ENCODE results near the gene ARID5B.

The ARID5B gene

DNA sequence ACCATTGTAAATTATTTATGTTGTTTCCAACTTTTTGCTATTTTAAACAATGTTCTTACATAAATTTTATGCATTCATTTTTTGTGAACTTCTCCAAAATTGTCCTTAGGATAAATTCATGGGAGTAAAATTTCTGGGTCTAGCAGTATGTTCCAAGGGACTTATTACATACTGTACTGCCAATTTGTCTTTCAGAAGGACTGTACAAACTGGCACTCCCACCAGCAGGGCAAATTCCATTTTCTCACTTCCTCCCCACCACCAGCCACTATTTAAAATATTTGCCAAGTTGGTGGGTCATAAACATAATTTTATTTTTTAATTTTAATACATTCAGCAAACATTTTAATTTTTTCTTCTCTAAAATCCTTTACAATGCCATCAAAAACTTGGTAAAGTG, 13.7 kb upstream of the ARID5B start:
- FAIRE-seq (no peak), DNase-seq (ENCODE audit: insufficient read length, low spot score) (no peak)

DNA sequence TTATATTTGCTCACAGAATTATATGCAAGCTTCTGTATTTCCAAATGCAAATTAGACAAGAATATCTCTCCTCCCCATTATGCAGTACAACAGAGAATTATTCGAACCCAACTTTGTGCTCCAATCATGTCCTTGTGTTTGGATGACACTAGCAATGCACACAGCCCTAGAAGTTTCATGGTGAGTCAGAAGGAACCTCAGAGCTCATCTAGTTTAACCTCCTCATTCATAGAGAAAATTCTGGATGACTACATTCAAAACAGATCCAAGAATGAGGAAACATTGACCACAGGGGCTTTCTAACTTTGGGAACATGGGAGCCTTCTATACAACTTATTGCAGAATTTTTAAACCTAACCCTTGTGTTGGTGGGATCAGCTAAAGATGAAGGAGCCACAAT, 12.8 kb upstream of the ARID5B start:
- DNase-seq (ENCODE audit: insufficient read length, low spot score) (no peak), FAIRE-seq (no peak)

DNA sequence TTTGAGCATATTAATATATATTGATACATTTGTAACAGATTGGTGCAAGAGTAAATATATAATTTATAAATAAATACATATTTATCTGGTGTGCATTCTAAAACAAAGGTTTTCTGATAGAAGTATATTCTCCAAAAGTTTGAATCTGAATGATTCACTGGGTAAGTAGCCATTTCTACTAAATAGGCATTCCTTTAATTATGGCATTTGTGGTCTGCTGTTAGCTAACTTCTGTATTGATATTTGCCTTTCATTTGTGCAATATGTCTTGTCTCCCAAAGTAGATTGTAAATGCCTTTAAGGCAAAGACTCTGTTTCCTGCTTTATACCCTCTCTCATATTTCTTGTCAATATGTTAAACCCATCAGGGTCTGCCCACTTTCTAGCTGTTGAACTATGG, 11.1 kb upstream of the ARID5B start:
- FAIRE-seq: no peak
- DNase-seq (ENCODE audit: insufficient read length, low spot score): no peak

DNA sequence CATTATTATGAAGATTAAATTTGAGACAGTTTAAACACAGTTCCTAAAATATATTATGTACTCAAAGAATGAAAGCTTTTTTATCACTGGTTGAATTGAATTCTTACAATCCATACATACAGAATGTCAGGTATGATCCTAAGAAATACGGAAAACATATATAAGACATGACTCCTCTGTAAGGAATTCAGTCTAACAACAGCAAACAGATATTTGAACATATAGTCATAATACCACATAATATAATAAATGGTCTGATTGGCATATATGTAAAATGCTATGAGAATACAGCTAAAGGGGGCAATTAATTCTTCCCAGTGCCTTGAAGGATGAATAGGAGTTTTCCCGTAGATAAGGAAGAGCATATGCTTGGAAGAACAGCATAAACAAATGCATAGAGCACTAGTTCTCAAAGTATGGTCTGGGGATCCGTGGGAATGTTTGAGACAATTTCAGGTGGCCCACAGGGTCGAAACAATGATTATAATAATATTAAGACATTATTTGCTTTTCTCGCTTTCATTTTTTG, 10.6 kb upstream of the ARID5B start:
- no peak for FAIRE-seq
- no peak for DNase-seq (ENCODE audit: insufficient read length, low spot score)

DNA sequence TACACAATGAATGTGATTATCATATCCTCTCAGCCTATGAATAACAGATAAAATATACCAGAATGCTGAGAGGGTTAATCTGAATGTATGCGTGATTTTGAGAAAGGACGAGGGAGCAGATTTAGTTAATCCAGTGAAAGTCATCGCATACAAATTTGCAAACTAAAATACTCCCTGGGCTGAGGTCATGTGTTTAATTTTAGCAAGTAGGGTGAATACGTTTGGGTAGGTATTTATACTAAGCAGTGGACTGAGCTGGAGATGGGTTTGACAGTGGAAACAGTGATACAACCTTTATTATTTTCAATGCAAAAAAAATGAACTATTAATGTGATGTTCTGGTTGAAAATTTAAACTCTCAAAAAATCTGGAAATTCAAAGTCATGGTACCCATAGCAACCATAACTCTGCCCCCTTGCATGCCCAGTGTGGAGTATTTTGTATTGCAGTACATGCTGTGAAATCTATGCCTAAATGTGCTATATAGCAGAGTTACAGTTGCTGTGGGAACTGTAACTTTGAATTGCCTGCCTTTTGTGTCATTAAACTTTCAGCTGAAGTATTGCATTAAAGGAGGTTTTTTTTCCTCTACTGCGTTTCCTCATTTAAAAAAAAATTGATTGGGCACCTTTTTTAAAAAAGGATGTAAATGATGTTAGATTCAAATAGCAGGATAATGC, 9.5 kb upstream of the ARID5B start:
- FAIRE-seq (no peak), DNase-seq (ENCODE audit: insufficient read length, low spot score) (no peak)

DNA sequence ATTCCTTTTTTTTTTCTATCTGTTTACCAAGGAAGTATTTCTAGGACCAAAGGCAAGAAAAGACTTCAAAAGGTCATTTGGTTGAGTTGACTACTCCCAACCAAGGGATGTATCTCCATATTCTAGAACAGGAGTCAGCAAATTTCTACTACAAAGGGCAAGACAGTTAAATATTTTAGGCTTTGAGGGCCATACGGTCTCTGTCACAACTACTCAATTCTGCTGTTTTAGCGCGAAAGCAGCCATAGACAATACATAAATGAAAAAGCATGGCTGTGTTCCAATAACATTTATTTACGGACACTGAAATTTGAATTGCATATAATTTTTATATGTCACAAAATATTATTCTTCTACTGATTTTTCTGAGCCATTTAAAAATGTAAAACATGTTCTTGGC, 8.5 kb upstream of the ARID5B start:
- DNase-seq (ENCODE audit: insufficient read length, low spot score) (no peak), FAIRE-seq (no peak)

DNA sequence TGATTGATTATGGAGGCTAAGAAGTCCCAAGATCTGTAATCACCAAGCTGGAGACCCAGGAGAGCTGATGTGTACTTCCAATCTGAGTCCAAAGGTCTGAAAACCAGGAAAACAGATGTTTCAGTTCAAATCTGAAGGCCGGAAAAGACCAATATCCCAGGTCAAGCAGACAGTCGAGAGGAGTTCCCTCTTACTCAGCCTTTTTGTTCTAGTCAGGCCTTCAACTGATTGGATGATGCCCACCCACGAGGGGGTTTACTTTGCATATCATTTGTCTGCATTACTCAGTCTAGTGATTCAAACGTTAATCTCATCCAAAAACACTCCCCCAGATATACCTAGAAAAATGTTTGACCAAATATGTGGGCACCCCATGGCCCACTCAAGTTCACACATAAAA, 7.4 kb upstream of the ARID5B start:
- FAIRE-seq (no peak), DNase-seq (ENCODE audit: insufficient read length, low spot score) (no peak)

DNA sequence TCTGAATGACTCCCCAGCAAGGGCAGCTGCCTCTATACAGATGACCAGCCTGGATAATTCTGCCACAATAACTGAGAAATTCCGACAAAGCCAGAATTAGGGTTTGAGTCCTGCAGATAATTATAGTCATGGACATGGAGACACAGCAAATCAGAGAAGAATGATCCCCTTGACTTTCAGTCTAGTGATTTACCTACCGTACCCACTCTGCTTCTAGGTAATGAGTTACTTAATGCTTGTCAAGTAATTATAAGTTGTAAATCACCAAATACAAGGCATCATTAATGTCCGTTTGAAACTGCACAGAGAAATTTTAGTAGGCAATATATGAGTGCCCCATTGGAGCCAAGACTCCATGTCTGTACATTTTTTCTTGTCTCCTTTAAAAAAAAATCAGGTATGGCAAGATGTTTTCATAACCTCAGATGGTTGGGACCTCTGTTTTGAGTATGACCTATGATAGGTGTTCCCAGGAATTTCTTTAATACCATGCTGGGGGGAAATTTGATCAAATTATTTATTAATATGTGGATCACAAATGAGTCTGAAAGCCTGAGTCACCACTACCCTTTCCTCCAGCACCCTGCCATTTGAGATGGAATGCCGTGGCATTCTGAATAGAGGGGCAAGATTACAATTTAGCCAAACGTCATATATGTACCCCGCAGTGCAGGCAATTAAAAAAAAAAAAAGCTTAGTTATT, 5.5 kb upstream of the ARID5B start:
- no peak for DNase-seq (ENCODE audit: insufficient read length, low spot score)
- FAIRE-seq: no peak

DNA sequence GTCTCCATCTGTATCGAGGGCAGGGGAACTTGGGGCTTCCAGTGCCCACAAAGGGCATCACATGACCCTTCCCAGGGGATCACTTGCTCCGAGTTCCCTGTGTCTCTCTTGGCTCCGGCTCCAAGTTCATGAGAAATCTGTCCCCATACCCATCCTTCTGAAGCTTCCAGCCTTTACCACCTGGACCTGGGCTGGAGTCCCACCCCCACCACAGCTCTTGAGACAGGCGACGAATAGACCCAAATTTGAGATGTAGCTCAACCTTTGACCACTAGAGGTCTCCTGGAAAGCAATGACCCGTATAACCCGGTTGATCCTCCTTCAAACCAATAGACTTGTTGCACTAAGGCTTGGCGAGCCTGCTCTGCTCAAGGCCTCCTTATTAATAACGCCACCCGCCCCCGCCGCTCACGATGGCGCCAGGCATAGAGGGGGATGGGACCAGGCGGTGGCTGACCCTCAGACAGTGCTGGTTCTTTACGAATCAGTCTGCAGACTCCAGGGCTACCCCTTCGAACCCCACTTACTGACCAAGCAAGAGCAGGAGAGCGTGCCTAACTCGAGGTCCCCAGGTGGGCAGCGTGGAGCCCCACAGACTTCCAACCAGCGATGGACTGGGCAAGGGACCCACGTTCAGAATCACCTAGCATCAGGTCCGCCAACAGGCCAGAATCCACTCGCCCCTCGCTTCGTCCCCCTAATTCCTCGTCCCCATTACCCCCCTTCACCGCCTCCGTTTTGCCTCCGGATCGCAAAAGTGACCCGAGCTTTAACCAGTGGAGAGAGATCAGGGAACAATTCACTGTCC, 4.4 kb upstream of the ARID5B start:
- peak; percentile 51 for DNase-seq (ENCODE audit: insufficient read length, low spot score)
- no peak for FAIRE-seq

DNA sequence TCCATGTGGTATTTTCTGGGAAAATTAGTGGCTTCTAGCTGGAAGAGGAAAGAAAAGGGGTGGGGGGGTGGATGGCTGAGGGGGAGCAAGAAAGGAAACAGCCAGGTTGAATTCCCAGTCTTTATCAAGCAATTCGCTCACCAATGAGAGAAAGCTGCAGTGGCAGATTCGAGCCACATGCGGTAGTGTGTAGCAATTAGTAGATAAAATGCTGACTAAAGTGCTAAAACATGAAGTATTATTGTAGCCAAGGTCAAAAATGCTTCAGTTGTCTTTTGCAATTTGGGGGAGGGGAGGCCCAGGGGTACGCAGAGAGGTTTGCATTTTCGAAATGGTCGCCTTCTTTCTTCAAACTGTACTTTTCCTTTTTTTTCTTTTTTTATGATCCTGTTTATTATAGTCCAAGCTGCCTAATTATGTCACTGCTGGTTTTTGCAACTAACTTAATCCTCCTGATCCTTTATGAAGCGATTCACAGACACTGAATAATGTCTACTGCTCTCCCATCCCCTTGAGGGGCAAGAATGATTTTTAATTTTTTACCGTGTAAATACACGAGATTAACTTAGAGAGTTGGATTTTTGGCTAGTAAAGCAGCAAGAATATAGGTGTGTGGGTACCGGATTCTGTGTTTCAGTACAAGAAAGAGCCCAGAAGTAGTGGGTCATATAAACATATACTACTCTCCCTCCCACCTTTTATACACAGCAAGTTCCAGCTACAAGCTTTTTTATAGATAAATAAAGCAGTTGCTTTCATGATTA, 3.6 kb upstream of the ARID5B start:
- DNase-seq (ENCODE audit: insufficient read length, low spot score): no peak
- FAIRE-seq: no peak

DNA sequence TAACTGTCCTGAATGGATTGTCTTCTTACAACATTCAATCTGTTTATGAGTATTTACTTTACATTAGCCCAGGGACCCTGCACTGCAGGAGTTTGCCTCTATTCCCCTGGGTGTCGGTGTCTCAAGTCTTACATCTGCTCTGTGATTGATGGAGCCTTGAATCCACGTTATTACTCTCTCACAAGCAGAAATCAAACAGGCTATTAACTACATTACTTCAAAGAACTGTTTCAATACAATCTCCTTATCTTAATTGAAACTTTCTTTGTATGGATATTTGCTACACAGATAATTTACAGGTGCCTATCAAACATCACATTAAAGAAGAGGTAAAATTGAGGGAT, 3.1 kb upstream of the ARID5B start:
- DNase-seq (ENCODE audit: insufficient read length, low spot score) (no peak), FAIRE-seq (no peak)

DNA sequence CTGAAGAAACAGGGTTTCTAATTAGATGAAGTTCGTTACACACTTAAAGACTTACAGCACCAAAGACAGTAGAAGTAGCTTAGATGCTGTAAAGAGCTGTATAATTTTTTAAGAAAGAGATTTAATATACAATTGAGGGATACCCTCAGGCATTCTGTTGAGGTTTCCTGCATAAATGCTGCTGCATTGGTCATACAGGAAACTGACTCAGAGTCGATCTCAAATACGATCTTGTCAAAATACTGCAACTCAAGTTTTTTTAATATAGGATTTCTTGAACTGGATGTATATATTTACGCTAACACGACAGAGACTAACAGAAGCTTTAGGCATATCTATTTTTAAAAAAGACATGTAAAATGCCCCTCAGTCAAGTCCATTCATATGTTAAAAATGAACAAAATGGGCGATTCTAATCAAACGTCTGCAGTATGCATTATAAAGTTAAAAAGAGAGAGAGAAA, 2.4 kb upstream of the ARID5B start:
- no peak for FAIRE-seq
- peak; percentile 44 for DNase-seq (ENCODE audit: insufficient read length, low spot score)

DNA sequence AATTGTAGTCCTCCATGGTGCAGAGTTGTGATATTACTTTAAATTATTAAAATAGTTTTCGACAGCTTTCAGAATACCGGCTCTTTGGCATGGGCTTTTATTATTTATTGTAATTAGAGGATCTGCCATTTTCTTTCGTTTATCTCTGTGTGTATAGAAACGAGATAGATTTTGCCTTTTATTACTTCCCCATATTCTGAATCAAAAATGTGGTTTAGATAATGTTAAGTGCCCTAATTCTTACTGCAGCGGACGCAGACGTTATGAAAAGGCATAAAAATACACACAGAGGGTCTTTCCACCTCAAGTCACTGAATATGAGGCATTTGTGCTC, 1.9 kb upstream of the ARID5B start:
- no peak for FAIRE-seq
- DNase-seq (ENCODE audit: insufficient read length, low spot score): no peak

DNA sequence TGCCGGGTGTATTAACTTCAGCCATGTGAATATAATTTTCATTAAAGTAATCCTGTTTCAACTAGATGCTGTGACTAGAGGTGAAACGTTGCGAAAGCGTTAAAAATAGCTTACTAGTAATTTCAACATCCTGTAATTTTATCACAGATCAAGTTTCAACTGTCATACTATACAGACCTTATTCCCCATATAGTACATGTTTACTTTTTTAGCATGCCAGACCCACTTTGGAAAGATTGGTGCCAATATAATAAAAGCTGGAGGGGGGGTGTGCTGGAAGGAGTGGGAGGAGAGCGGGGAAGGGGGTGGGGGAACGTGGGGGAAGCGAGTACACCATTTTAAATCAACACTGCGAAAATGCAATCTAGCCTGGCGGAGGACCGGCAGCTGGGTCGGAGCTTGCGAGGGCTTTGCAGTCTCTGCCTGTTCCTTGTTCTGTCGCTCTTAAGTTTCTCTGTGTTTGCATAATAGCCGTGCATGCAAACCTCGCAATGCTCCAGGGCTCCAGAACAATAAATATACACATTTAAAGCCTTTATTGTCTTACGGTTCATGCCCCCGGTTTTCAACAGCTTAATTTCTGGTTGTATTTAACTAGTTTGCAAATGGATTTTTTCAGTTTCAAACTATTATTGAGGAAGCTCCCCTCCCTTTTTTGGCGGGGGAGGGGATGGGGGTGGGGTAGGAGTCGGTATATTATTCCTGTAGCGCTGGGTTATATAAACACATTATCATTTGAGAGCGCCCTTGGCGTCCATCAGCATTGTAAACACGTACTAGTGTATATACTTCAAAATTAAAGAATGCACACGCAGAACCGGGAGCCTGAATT, 1.3 kb upstream of the ARID5B start:
- DNase-seq (ENCODE audit: insufficient read length, low spot score): no peak
- FAIRE-seq: no peak

DNA sequence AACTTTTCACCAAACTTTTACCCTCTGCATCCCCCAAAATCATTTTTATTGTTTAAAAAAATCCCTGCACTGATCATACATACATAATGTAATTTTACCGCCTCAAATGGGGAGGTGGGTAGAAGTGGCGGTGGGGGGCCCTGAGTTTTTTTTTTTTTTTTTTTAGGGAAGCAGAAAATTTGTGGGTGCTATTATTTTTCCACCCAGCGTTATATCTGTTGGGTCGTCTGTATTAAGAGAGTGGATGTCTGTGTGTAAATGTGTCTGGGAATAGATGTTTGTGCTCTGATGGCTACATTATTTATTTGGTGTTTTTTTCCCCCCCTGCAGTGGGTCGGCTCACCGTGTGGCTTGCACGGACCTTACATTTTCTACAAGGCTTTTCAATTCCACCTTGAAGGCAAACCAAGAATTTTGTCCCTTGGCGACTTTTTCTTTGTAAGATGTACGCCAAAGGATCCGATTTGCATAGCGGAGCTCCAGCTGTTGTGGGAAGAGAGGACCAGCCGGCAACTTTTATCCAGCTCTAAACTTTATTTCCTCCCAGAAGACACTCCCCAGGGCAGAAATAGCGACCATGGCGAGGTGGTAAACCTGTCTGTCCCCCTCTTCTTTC, 438 bp downstream of the ARID5B start:
- FAIRE-seq: no peak
- DNase-seq (ENCODE audit: insufficient read length, low spot score): no peak

DNA sequence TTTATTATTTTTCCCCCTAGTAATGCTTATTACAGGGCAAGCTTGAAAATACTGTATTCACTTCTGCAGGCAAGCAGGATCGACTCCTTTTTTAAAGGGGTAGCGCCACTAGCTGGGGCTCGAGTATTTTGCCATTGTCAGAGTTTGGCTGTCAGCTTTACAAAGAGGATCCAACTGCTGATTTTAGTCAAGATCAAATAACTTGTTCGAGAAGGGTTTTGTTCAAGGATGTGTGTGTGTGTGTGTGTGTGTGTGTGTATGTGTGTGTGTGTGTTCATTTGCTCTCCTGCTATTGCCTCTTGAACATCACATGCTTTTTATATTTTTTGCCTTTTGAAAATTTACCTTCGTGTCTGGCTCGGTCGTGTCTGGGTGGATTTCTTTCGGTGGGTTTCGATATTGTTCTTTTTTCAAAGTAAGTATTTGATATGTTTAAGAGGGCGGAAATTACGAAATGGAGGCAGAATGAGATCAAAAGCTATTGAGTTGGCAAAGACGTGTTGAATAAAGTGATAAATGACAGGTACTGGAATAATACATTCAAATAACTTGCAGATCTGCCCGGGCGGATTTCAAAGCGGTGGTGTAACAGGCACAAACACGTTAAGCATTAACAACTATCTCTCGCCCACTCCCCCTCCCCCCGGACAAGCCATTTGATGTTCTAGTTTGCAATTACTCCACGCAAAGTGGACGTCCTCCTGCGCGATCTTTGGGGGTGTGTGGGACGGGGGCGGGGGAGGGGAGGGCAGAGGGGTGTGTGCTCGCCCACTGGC, 1.1 kb downstream of the ARID5B start:
- DNase-seq (ENCODE audit: insufficient read length, low spot score) (peak; percentile 48), FAIRE-seq (no peak)

DNA sequence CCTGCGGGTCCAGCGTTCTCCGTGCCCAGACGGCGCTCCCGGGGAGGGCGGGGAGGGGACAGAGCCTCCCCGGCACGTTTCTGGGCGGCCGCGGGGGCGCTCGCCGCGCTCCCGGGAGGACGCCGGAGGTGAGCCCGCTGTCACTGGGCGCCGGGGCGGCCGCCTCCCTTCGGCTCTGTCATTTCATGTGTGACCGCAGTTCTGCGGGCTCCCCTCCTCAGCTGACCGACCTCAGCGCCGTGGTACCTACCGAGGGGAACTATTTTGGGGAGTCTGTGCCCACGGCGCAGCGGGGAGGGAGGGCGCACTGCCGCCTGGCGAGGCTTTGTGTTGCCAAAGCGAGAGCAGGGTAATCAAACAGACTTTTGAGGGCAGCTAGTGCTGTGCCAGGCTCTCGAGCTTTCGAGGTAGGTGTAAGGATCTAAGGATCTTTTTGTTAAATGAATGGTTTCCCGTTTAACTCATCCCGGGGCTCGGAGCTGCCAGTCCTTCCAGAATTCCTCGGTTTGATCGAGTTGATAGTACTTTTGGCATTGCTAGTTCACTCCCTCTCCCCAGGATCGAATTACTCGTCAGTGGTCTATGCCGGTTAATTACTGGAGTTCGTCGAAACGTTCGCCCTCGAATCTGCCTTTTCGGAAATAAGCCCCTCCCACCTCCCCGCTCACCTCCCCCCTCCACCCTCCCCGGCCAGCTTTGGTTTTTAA, 1.9 kb downstream of the ARID5B start:
- FAIRE-seq: no peak
- no peak for DNase-seq (ENCODE audit: insufficient read length, low spot score)

DNA sequence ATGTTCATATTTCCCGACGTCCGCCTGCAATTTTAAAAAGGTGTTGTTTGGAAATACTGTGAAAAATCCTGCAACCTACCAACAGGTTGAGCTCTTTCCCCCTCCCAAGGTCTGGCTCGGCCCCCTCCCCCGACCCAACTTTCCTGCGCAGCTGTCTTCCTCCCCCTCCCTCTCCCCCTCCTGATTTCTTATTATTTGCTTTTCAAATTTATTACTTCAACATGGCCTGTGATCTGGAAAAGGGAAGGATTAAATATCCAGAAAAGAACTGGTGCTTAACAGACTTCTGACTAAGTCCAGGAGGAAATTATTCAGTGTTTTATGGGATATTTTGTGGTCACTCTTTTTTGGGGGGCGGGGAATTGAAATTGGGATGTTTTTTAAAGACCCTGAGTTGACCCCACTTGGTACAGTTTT, 2.4 kb downstream of the ARID5B start:
- DNase-seq (ENCODE audit: insufficient read length, low spot score) (no peak), FAIRE-seq (no peak)

All from HTR-8/SVneo (cell line).